A673 (cell line): ENCODE measurements around the gene ATG4B.

Experiments
- EZH2 ChIP-seq: fragments of 200-600 bp; sonication (generic); IDR thresholded peaks from 2 replicates; pipeline ENCODE4 v1.6.1; 2017; ENCODE audit warnings: borderline replicate concordance, low read depth, mild to moderate bottlenecking, mixed read lengths, antibody characterized with exemption, low read length; ENCODE audit not compliant: poor library complexity, severe bottlenecking
- TF ChIP-seq, protein P1 (sequence below): fragments of 300-800, 200-600 bp; sonication (generic); conservative IDR thresholded peaks from 2 replicates; pipeline ENCODE4 v1.5.1; 2017; ENCODE audit warnings: low read depth, mild to moderate bottlenecking, antibody characterized with exemption, low read length, moderate library complexity, mixed read lengths

DNA sequence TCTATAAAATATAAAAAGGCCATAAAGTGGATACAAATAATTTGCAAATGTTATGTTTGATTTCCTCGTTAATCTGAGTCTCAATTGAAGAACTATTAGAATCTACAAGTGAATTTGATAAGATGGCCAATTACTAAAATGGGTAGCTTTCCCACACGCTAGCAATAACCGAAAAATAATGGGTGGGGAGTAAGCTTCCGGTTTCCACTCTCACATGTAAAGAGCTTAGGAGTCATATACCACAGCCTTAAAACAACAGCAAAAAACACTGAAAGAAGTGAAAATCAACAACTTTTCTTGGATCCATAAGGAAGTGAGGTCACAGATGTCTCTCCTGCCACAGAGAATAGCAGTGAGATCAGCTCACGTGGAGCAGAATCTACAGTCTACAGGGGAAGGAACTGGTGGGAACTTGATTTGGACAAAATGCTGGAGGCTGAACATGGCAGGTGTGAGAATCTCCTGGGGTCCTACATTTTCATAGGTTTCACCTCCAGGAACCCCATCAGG, 19.1 kb upstream of the ATG4B start:
- TF ChIP-seq, protein P1, sequence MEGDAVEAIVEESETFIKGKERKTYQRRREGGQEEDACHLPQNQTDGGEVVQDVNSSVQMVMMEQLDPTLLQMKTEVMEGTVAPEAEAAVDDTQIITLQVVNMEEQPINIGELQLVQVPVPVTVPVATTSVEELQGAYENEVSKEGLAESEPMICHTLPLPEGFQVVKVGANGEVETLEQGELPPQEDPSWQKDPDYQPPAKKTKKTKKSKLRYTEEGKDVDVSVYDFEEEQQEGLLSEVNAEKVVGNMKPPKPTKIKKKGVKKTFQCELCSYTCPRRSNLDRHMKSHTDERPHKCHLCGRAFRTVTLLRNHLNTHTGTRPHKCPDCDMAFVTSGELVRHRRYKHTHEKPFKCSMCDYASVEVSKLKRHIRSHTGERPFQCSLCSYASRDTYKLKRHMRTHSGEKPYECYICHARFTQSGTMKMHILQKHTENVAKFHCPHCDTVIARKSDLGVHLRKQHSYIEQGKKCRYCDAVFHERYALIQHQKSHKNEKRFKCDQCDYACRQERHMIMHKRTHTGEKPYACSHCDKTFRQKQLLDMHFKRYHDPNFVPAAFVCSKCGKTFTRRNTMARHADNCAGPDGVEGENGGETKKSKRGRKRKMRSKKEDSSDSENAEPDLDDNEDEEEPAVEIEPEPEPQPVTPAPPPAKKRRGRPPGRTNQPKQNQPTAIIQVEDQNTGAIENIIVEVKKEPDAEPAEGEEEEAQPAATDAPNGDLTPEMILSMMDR = no peak
- TF ChIP-seq EZH2 = no peak
